Progenitor cell of endocrine pancreas (in vitro differentiated cells): ENCODE results near the gene FOXO1. TPM values are rescaled to one million over a fixed set of nuclear protein-coding genes. Genes with fewer than 3 reads are reported as not detected.

Experiments used
- DNase-seq: peaks from one replicate; pipeline ENCODE4 v3.0.0; 2021; ENCODE audit warnings: low spot score; ENCODE audit not compliant: unreplicated experiment
- H3K27ac Mint-ChIP-seq: 2 replicates; pipeline ENCODE4 v1.8.0; 2021; ENCODE audit warnings: mild to moderate bottlenecking, moderate library complexity, mixed read lengths
- H3K27me3 Mint-ChIP-seq: 2 replicates; pipeline ENCODE4 v1.8.0; 2021; ENCODE audit warnings: mixed read lengths
- H3K36me3 Mint-ChIP-seq: 2 replicates; pipeline ENCODE4 v1.8.0; 2022; ENCODE audit warnings: mixed read lengths; ENCODE audit not compliant: insufficient read depth
- H3K4me1 Mint-ChIP-seq: 2 replicates; pipeline ENCODE4 v1.8.0; 2021; ENCODE audit warnings: low read depth, mixed read lengths
- H3K4me3 Mint-ChIP-seq: 2 replicates; pipeline ENCODE4 v1.8.0; 2021; ENCODE audit warnings: low read depth, mild to moderate bottlenecking, moderate library complexity, mixed read lengths
- H3K9me3 Mint-ChIP-seq: 2 replicates; pipeline ENCODE4 v1.8.0; 2021; ENCODE audit warnings: low read depth, mixed read lengths
- CTCF ChIP-seq: fragments of 200-600 bp; sonication (generic); IDR thresholded peaks from one replicate; pipeline ENCODE4 v1.5.0; 2021; ENCODE audit warnings: antibody characterized with exemption, mild to moderate bottlenecking; ENCODE audit not compliant: unreplicated experiment
- total RNA-seq: library from RNA; stranded (reverse); gene quantifications from 2 replicates; pipeline ENCODE4 v1.2.1, GENCODE V29; 2021

The FOXO1 gene
- total RNA-seq, 1 donor from 2014 or later: 15.7 TPM

DNA sequence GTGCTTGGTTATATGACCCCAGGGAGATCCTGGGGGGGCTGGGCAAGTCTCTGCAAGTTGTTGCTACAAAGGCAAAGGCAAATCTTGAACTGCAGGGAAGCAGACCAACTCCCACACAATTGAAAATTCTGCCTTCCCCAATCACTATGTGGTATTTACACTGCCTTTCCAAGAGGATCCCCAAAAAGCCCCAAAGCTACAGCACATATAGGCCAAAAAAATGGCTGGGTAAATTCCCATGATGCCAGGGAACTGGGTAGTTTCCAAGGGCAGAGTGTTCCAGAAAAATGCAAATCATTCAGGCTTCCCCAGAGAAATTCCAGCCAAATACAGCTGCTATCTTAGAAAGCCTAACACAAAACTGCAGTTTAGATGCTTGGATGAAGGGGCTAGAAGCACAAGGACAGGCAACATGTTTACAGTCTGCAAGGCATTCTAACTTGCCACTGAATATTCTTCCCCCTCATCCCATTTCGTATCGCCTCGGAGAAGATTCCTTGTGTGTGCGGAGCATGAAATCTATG is 6.2 kb downstream of the FOXO1 start:
- Mint-ChIP-seq H3K27ac (no peak overlapping the region), H3K4me1 (peaks cover 11% of the 10 kb centered on the region), H3K36me3 (peaks cover 3% of the 10 kb centered on the region), H3K27me3 (peaks cover 3% of the 10 kb centered on the region), H3K4me3 (no peak overlapping the region), H3K9me3 (peaks cover 11% of the 10 kb centered on the region)
- TF ChIP-seq CTCF: no peak
- DNase-seq: no peak

- no peaks in the 10 kb centered on the region for H3K27me3 Mint-ChIP-seq
- H3K27ac Mint-ChIP-seq: no peak overlapping the region
- TF ChIP-seq CTCF: no peak
- peaks cover 5% of the 10 kb centered on the region for H3K4me1 Mint-ChIP-seq
- peaks cover 3% of the 10 kb centered on the region for H3K36me3 Mint-ChIP-seq
- no peak overlapping the region for H3K4me3 Mint-ChIP-seq
- H3K9me3 Mint-ChIP-seq: peaks cover 11% of the 10 kb centered on the region
- DNase-seq: no peak
These were observed 8.5 kb downstream of the FOXO1 start for GRCh38 chr13:40657951-40658350.

- TF ChIP-seq CTCF: no peak
- Mint-ChIP-seq H3K27ac (no peak overlapping the region), H3K4me3 (no peak overlapping the region), H3K27me3 (no peaks in the 10 kb centered on the region), H3K9me3 (peaks cover 11% of the 10 kb centered on the region), H3K4me1 (peaks cover 3% of the 10 kb centered on the region), H3K36me3 (peaks cover 3% of the 10 kb centered on the region)
- no peak for DNase-seq
These were observed 9.1 kb downstream of the FOXO1 start for GRCh38 chr13:40657307-40657706.

GRCh38 chr13:40656358-40656757 is 10.1 kb downstream of the FOXO1 start:
- H3K4me3 Mint-ChIP-seq: no peak overlapping the region
- H3K36me3 Mint-ChIP-seq: peaks cover 3% of the 10 kb centered on the region
- no peak for TF ChIP-seq CTCF
- H3K27ac Mint-ChIP-seq: no peak overlapping the region
- H3K9me3 Mint-ChIP-seq: peaks cover 11% of the 10 kb centered on the region
- no peaks in the 10 kb centered on the region for H3K27me3 Mint-ChIP-seq
- DNase-seq: no peak
- H3K4me1 Mint-ChIP-seq: peaks cover 7% of the 10 kb centered on the region

DNA sequence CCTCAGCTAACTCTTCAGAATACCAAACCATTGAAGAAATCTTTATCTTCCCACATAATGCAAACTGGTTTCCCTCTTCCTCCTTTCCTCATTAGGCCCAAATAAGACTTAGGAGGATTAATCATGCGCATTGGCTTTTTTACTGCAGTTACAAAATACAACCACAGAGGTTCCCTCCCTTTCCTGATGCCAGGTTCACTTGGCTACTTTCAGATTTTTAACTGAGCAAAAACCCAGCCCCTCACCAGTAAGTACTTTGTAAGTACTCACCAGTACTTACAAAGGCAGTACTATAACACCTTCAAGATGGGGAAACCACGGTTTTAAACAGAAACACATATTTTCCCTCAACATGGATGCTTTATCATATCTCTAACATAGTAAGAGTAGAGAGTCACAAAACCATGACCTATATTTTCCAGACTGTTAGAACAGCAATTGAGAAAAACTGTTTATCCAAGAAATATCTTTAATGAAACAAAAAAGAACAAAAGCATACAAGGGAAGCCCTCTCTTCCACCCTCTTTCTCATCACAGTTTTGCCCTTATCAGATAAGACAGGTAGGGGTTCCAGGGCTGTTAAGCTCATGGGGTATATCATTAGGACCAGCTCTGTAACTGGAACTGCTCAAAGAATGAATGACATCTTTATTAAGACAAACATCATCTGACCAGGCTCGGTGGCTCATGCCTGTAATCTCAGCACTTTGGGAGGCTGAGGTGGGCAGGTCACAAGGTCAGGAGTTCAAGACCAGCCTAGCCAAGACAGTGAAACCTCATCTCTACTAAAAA is 12.7 kb downstream of the FOXO1 start:
- Mint-ChIP-seq H3K36me3 (peaks cover 3% of the 10 kb centered on the region), H3K4me1 (peaks cover 14% of the 10 kb centered on the region)

More for the DNA sequence above, 12.7 kb downstream of the FOXO1 start:
- Mint-ChIP-seq H3K27ac (no peak overlapping the region), H3K4me3 (no peak overlapping the region), H3K27me3 (no peaks in the 10 kb centered on the region), H3K9me3 (peaks cover 11% of the 10 kb centered on the region)
- DNase-seq: no peak
- no peak for TF ChIP-seq CTCF
